Calu3 (cell line): Measurements from ENCODE around the gene STK39. TPM values are rescaled to one million over a fixed set of nuclear protein-coding genes. Genes with fewer than 3 reads are reported as not detected.

Experiments used
- BruUV-seq: library from RNA; stranded (reverse); fragments of 400-500 nt; replicated peaks from 2 replicates; lab custom pipeline; 2021; lab: Mats Ljungman, UMichigan
- CTCF ChIA-PET: fragments of 300-600 bp; sonication (Branson Sonifier 250); formaldehyde crosslinking; loops from one replicate; lab custom pipeline; 2022; ENCODE audit warnings: antibody characterized with exemption; lab: Charles Lee
- DNase-seq: peaks from one replicate; pipeline ENCODE4 v3.0.0; 2022
- H3K27ac Mint-ChIP-seq: one replicate; pipeline ENCODE4 v1.8.0; 2022; ENCODE audit warnings: mixed read lengths; ENCODE audit not compliant: unreplicated experiment
- H3K27me3 Mint-ChIP-seq: one replicate; pipeline ENCODE4 v1.8.0; 2022; ENCODE audit warnings: mixed read lengths; ENCODE audit not compliant: unreplicated experiment
- H3K36me3 Mint-ChIP-seq: one replicate; pipeline ENCODE4 v1.8.0; 2022; ENCODE audit warnings: mild to moderate bottlenecking, moderate library complexity, mixed read lengths; ENCODE audit not compliant: insufficient read depth, unreplicated experiment
- H3K4me1 Mint-ChIP-seq: one replicate; pipeline ENCODE4 v1.8.0; 2022; ENCODE audit warnings: mild to moderate bottlenecking, low read depth, mixed read lengths; ENCODE audit not compliant: unreplicated experiment
- H3K4me3 Mint-ChIP-seq: one replicate; pipeline ENCODE4 v1.8.0; 2022; ENCODE audit warnings: mild to moderate bottlenecking, low read depth, moderate library complexity, mixed read lengths; ENCODE audit not compliant: unreplicated experiment
- H3K9me3 Mint-ChIP-seq: one replicate; pipeline ENCODE4 v1.8.0; 2022; ENCODE audit warnings: low read depth, mixed read lengths; ENCODE audit not compliant: unreplicated experiment
- CTCF ChIP-seq: fragments of 200-600 bp; IDR thresholded peaks from one replicate; pipeline ENCODE4 v1.8.0; 2022; ENCODE audit warnings: antibody characterized with exemption; ENCODE audit not compliant: unreplicated experiment
- intact Hi-C: fragments of 100-400 bp; cut with micrococcal nuclease; formaldehyde crosslinking; loops from one replicate; pipeline ENCODE4 v1.10.0; 2022; ENCODE audit not compliant: unreplicated experiment
- total RNA-seq: library from RNA; stranded (reverse); gene quantifications from 2 replicates; pipeline ENCODE4 v1.2.3, GENCODE V29; 2022

Gene STK39
- total RNA-seq, 1 experiment from 2014 or later: 110 TPM

GRCh38 chr2:168215813-168216212 is 31.6 kb downstream of the STK39 start:
- peak overlapping the region; percentile 30 for H3K4me3 Mint-ChIP-seq
- DNase-seq: no peak
- peaks cover 87% of the 10 kb centered on the region for H3K36me3 Mint-ChIP-seq
- H3K27ac Mint-ChIP-seq: peak overlapping the region; percentile 88
- BruUV-seq: no TSS peak
- peaks cover 84% of the 10 kb centered on the region for H3K4me1 Mint-ChIP-seq
- TF ChIP-seq CTCF: no peak
- H3K9me3 Mint-ChIP-seq: no peaks in the 10 kb centered on the region
- CTCF ChIA-PET: no interaction called here
- H3K27me3 Mint-ChIP-seq: no peaks in the 10 kb centered on the region
- intact Hi-C loops: no loop called here

- H3K4me1 Mint-ChIP-seq: peaks cover 80% of the 10 kb centered on the region
- peaks cover 76% of the 10 kb centered on the region for H3K36me3 Mint-ChIP-seq
- H3K4me3 Mint-ChIP-seq: peak overlapping the region; percentile 56
- no peak for DNase-seq
- no peaks in the 10 kb centered on the region for H3K27me3 Mint-ChIP-seq
- H3K9me3 Mint-ChIP-seq: no peaks in the 10 kb centered on the region
- TF ChIP-seq CTCF: no peak
- CTCF ChIA-PET: no interaction called here
- peak overlapping the region; percentile 98 for H3K27ac Mint-ChIP-seq
- intact Hi-C loops: loop anchor here (5.0 kb wide), 2 partner anchors 34 to 76 kb away; partner anchors contain the start of gene STK39
- no TSS peak for BruUV-seq
These were observed 34.5 kb downstream of the STK39 start for GRCh38 chr2:168212866-168213265.

DNA sequence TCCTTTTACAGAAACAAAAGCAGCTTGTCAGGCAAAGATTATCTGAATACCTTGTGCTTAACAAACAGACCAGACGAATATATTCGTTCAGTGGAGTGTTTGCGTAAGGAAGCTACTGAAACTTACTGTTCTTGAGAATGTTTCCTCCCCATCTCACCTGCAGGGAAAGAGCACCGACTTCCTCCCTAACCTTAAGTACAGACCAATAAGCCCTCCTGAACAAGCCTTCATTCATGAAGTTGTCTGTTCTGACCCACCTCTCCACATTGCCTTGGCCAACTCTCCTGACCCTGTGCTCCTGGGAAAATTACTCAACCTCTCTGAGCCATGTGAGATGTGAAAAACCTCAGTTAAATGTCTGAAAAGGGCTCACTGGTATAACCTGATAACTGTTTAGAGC is 35.2 kb downstream of the STK39 start:
- no peak for TF ChIP-seq CTCF
- Mint-ChIP-seq H3K9me3 (no peaks in the 10 kb centered on the region), H3K4me3 (peak overlapping the region; percentile 56), H3K27me3 (no peaks in the 10 kb centered on the region), H3K27ac (peak overlapping the region; percentile 98), H3K36me3 (peaks cover 75% of the 10 kb centered on the region), H3K4me1 (peaks cover 80% of the 10 kb centered on the region)
- intact Hi-C loops: loop anchor here (5.0 kb wide), 2 partner anchors 35 to 75 kb away; partner anchors contain the start of gene STK39
- DNase-seq: no peak
- BruUV-seq: no TSS peak
- CTCF ChIA-PET: interaction anchor here (1.1 kb wide), 1 partner anchor 56 kb away, joined by 3 read pairs; no protein-coding TSS in a partner anchor

DNA sequence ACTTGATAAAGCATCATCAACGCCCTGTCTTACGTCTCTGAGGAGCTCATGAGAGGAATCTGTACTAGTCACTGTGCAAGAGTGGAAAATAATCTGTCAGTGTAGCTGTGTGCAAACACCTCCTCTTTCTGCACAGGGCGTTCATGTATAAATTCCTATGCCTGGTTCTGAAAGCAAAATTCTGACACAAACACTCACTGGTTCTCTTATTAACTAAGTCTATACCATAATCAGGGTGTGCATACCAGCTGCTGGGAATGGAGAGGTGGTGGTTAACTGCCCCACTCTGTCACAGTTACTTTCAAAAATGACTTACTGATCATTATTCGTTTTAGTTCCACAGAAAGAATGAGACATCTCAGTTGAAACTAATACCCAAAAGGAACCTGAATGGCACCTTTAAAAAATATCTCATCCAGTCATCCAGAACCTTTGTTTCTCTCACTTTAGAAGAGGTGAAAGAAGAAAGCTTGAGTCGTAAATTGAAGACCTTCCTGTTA is 35.7 kb downstream of the STK39 start:
- CTCF ChIA-PET: interaction anchor here (1.1 to 1.2 kb wide), 2 partner anchors 55 to 125 kb away, joined by 3 to 7 read pairs; no protein-coding TSS in a partner anchor
- no peak for TF ChIP-seq CTCF
- no peak for DNase-seq
- Mint-ChIP-seq H3K4me3 (peak overlapping the region; percentile 56), H3K9me3 (no peaks in the 10 kb centered on the region), H3K36me3 (peaks cover 75% of the 10 kb centered on the region), H3K27me3 (no peaks in the 10 kb centered on the region), H3K27ac (peak overlapping the region; percentile 98), H3K4me1 (peaks cover 85% of the 10 kb centered on the region)
- intact Hi-C loops: loop anchor here (1.0 to 5.0 kb wide), 3 partner anchors 10 to 74 kb away; partner anchors contain the start of gene STK39
- BruUV-seq: TSS peak; percentile 87
